T-helper 2 cell treated with Interferon-gamma antibody and Interleukin-4, amounts not matched to agents 5 μg/mL and 100 μg/mL, for 36 hours (primary cell): ENCODE data around the gene CCDC69.
"Not testable (repeated sequence)": the region's sequence is repeated elsewhere in the genome, so short reads cannot be mapped to it uniquely, and the experiment has no call there.

Source experiments
- DNase-seq: peaks from one replicate; pipeline ENCODE4 v3.0.0; 2021; ENCODE audit warnings: low spot score
- H3K27ac Mint-ChIP-seq: one replicate; pipeline ENCODE4 v1.8.0; 2021; ENCODE audit warnings: mild to moderate bottlenecking, mixed read lengths
- H3K27me3 Mint-ChIP-seq: one replicate; pipeline ENCODE4 v1.8.0; 2021; ENCODE audit warnings: low read depth, mixed read lengths
- H3K36me3 Mint-ChIP-seq: one replicate; pipeline ENCODE4 v1.8.0; 2021; ENCODE audit warnings: low read depth, mixed read lengths
- H3K4me1 Mint-ChIP-seq: one replicate; pipeline ENCODE4 v1.8.0; 2021; ENCODE audit warnings: low read depth, mixed read lengths
- H3K4me3 Mint-ChIP-seq: one replicate; pipeline ENCODE4 v1.8.0; 2022; ENCODE audit warnings: mild to moderate bottlenecking, moderate library complexity, mixed read lengths
- H3K9me3 Mint-ChIP-seq: one replicate; pipeline ENCODE4 v1.8.0; 2021; ENCODE audit warnings: mixed read lengths

Gene CCDC69

DNA sequence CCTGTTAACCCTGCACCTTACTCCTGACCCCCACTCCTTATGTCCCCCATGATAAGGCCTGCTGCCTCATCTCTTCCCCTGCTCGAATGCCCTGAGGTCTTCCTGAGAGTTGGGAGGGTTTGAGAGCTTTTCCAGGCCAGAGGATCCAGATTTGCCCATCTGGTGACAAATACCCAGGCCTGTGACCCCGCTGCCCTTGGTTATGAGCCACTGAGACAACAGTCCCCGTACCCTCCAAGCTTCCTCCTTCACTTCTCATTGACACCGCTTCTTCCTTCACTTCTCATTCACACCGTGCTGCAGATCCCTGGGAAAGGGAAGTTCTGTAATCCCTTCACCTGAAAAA lies 29.7 kb upstream of the CCDC69 start:
- no peak for DNase-seq
- no peaks in the 10 kb centered on the region for H3K36me3 Mint-ChIP-seq
- H3K9me3 Mint-ChIP-seq = no peaks in the 10 kb centered on the region
- H3K4me3 Mint-ChIP-seq = peak overlapping the region; percentile 94
- peaks cover 51% of the 10 kb centered on the region for H3K4me1 Mint-ChIP-seq
- peak overlapping the region; percentile 90 for H3K27ac Mint-ChIP-seq
- H3K27me3 Mint-ChIP-seq = no peaks in the 10 kb centered on the region

DNA sequence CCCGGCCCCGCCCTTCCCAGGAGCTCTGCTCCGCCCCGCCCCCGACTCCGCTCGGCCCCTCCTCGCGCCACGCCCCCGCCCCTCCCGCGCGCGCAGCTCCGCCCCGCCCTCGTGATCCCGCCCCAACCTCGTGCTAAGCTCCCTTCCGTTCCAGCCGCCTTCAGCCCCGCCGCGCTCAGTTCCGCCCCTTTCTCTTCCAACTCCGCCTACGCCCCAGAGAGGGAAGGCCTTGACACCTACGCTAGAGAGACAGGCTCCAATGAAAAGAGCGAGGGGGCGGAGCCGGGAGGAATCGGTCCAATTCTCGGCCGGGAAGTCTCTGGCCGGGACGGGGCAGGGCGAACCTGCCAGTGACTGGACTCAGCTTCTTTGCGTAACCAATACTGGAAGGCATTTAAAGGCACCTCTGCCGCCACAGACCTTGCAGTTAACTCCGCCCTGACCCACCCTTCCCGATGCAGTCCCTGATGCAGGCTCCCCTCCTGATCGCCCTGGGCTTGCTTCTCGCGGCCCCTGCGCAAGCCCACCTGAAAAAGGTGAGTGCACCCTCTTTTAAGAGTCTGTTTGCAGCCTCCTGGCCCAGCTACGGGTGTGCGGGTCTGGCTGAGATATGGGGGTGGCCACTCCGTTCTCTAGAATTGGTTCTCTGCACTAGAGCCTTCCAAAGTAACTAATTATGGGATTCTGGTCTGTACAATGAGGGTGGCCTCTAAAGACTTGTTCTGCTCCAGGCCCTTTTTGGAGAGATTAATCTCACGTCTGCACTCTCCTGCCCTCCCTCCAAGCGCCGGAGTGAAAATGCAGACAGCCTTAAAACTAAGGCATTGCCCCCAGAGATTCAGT lies 29.1 kb upstream of the CCDC69 start, which contains the start of gene GM2A:
GM2A (plus strand) TSS at position 424 of the 843 bp plus-strand sequence; CDS start at position 456, 32 bp downstream.
- Mint-ChIP-seq H3K27ac (peak within 1 kb of the TSS; percentile 90), H3K4me3 (peak within 1 kb of the TSS; percentile 94), H3K9me3 (no peaks in the 10 kb centered on the region), H3K4me1 (peaks cover 51% of the 10 kb centered on the region), H3K27me3 (no peaks in the 10 kb centered on the region), H3K36me3 (no peaks in the 10 kb centered on the region)
- peak; percentile 99 for DNase-seq

DNA sequence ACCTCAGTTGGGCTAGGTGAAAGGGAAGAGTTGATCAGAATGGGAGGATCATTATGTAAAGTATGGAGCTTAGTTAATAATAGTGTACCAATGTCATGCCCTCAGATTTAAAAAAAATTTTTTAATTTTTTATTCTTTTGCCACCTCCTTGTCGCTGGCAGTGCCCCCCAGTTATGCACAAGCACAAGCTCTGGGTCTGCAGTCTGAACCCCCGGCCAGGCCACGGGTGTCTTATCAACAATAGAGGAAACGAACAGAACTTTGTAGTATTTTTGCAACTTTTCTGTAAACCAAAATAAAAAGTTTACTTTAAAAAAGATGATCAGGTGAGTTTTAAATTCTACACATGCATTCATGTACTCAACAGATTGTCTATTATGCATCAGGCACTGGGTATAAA lies 27.7 kb upstream of the CCDC69 start:
- peak overlapping the region; percentile 94 for H3K4me3 Mint-ChIP-seq
- no peaks in the 10 kb centered on the region for H3K36me3 Mint-ChIP-seq
- H3K9me3 Mint-ChIP-seq = no peaks in the 10 kb centered on the region
- no peak for DNase-seq
- H3K4me1 Mint-ChIP-seq = peaks cover 40% of the 10 kb centered on the region
- H3K27ac Mint-ChIP-seq = peak overlapping the region; percentile 90
- H3K27me3 Mint-ChIP-seq = no peaks in the 10 kb centered on the region

DNA sequence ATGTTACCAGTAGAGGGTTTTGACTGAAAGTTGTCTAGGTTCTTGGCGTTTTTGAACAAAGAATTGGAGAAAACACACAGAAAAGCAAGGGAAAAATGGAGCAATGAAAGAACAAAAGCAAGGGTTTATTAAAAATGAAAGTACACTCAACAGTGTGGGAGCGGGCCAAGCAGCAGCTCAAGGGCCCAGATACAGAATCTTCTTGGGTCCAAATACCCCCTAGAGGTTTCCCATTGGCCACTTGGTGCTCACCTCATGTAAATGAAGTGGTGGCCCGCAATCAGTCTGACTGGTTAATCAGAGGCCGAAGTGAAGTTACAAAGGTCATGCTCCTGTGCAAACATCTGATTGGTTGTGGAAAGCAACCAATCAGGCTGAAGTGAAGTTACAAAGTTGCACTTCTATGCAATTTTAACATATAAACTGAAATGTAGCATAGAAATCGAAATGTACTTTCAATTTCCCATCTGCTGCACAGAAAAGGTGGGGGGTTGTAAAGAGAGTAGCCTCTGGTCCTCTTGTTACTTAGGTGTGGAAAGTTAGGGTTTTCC lies 27.2 kb upstream of the CCDC69 start:
- H3K36me3 Mint-ChIP-seq = no peaks in the 10 kb centered on the region
- DNase-seq = peak; percentile 48

DNA sequence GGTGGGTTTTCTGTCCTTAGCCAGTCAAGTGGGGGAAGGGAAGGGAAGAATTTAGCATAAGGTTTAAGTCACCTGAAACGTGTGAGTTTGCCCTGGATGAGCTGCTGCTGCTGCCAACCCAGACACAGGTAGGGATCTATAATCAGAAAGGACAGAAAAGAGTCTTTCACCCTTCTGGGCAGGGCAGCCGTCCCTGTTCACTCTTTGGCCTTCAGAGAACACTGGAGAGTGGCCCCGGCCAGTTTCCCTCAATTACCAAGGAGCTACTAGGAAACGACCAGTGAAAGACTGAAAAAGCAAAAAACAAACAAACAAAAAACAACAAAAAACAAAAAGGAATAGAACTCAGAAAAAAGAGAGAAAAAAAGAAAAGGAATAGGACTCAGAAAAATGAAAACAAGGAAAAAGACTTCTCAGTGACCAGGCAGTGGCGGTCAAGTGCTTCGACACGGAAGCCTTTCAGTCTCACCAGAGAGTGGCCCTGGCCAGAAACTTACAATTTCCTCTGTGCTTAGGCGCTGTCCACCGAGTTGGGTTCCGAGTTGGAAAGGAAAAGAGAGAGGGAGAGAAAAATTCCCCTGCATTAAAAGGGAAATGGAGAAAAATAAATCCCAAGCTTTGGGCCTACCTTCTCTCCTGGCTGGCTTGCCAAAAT lies 26.6 kb upstream of the CCDC69 start:
- Mint-ChIP-seq H3K27ac (peak overlapping the region; percentile 83), H3K27me3 (no peaks in the 10 kb centered on the region), H3K4me1 (peaks cover 35% of the 10 kb centered on the region)

More for the DNA sequence above, 27.2 kb upstream of the CCDC69 start:
- Mint-ChIP-seq H3K27me3 (no peaks in the 10 kb centered on the region), H3K27ac (peak overlapping the region; percentile 83), H3K4me1 (peaks cover 40% of the 10 kb centered on the region), H3K9me3 (no peaks in the 10 kb centered on the region), H3K4me3 (peak overlapping the region; percentile 94)

DNA sequence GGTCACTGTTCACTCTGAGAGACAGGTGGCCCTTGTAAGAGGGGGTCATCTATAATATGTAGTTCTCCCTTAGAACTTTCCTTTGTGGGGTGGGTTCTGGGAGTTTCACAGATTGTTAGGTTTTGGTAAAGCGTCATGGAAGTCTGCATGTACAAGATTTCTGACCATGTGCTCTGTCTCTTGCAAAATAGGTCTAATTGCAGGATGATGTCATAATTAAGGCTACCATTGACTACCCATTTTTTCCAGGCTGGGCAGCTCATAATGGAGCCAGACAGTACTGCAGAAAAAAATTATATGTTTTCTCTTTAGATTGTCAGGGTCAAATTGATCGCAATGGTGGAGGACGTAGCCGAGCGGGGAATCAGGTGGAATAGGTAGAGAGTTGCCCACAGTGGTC lies 25.4 kb upstream of the CCDC69 start:
- Mint-ChIP-seq H3K36me3 (no peaks in the 10 kb centered on the region), H3K4me3 (no peak overlapping the region), H3K27me3 (no peaks in the 10 kb centered on the region), H3K27ac (no peak overlapping the region), H3K4me1 (peaks cover 30% of the 10 kb centered on the region), H3K9me3 (no peaks in the 10 kb centered on the region)
- no peak for DNase-seq

More for the DNA sequence above, 26.6 kb upstream of the CCDC69 start:
- Mint-ChIP-seq H3K4me3 (peak overlapping the region; percentile 94), H3K36me3 (no peaks in the 10 kb centered on the region), H3K9me3 (no peaks in the 10 kb centered on the region)
- DNase-seq = no peak

DNA sequence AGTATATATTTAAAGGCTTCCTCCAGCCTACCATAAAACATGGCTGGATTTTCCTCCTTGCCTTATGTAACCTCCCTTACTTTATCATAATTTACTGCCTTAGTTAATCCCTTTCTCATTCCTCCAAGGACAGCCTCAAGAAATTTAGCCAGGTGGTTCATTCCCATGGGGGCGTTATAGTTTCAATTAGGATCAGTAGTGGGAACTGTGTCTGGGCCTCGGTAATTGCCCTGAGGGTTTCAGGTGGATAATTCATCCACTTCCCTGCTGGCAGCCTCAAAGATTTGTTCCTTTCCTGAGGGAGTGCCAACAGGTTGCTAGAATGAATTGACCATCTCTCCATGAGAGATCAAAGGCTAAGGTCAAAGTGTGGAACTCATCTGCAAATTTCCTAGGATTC lies 24.8 kb upstream of the CCDC69 start:
- no peaks in the 10 kb centered on the region for H3K36me3 Mint-ChIP-seq
- no peak overlapping the region for H3K4me3 Mint-ChIP-seq
- no peaks in the 10 kb centered on the region for H3K27me3 Mint-ChIP-seq
- no peak for DNase-seq
- H3K9me3 Mint-ChIP-seq = no peaks in the 10 kb centered on the region
- peaks cover 31% of the 10 kb centered on the region for H3K4me1 Mint-ChIP-seq
- no peak overlapping the region for H3K27ac Mint-ChIP-seq

DNA sequence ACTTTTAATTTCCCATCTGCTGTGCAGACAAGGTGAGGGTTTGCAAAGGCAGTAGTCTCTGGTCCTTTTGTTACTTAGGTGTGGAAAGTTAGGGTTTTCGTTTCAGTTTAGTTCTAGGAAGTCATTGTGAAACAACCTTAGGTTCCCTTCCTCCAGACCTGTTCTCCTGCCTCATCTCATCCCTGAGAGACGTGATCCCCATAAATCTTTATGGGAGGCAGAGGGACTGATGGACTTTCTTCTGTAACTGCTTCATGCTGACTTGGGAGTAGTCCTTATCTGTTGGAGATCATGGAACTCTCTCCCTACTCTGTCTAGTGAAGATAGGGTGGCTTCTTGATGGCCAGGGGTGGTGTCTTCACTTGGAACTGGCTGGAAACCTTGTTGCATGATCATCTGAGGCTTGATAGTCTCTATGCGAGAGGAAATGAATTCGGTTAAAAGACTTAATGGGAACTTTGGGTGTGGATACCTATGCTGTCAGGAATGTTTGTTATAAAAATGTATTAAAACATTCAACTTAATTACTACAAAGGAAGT lies 21.9 kb upstream of the CCDC69 start:
- Mint-ChIP-seq H3K27ac (no peak overlapping the region), H3K9me3 (no peaks in the 10 kb centered on the region), H3K36me3 (no peaks in the 10 kb centered on the region), H3K27me3 (no peaks in the 10 kb centered on the region), H3K4me1 (peaks cover 20% of the 10 kb centered on the region), H3K4me3 (no peak overlapping the region)
- no peak for DNase-seq

DNA sequence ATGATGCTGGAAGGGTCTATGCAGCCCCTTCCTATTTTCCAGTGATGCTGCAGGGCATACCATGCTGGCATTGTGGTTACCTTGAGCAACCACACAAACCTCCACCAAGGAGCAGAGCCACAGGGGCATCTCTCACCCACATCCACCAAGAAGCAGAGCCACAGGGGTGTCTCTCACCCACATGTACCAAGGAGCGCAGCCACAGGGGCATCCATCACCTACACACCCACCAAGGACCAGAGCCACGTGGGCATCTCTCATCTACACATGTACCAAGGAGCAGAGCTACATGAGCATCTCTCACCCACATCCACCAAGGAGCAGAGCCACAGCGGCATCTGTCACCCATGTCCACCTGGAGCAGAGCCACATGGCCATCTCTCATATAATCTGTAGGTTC lies 20.3 kb upstream of the CCDC69 start:
- no peak for DNase-seq
- Mint-ChIP-seq H3K4me1 (peaks cover 17% of the 10 kb centered on the region), H3K9me3 (no peaks in the 10 kb centered on the region), H3K4me3 (no peak overlapping the region), H3K27me3 (no peaks in the 10 kb centered on the region), H3K36me3 (no peaks in the 10 kb centered on the region), H3K27ac (no peak overlapping the region)

DNA sequence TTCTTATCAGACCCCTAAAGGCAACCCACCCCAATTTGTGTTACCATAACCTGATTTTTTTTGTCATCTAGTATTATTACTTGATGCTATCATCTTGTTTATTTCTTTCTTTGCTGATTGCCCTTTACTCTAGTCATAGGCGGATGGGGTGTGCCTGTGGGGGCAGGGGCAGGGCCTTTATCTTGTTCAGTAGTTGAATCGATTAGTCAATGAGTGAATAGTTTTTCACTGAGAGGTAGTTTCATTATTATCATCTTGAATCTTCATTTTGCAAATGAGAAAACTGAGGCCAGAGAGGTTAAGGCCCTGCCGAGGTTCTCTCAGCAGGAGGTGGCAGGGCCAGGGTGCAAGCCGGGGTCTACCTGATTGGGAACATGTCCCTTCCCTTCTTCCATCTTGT lies 19.7 kb upstream of the CCDC69 start:
- Mint-ChIP-seq H3K27ac (no peak overlapping the region), H3K4me3 (no peak overlapping the region), H3K9me3 (no peaks in the 10 kb centered on the region), H3K4me1 (peaks cover 18% of the 10 kb centered on the region), H3K36me3 (no peaks in the 10 kb centered on the region), H3K27me3 (no peaks in the 10 kb centered on the region)
- no peak for DNase-seq

DNA sequence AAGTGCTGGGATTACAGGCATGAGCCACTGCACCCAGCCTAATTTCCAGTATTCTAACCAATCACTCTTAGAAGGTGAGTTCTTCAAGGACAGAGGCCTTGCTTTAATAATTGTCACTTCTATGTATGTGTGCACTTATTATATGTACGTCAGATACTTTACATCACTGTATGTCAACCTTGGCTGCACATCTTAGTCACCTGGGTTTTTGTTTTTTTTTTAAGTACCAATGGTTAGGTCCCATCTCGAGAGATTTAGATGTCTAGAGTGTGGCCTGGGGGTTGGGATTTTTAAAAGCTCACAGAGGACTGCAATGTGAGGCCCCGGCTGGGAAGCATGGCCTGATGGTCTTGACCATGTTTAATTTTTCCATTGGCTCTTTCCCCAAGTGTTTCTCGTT lies 19.2 kb upstream of the CCDC69 start:
- no peaks in the 10 kb centered on the region for H3K36me3 Mint-ChIP-seq
- H3K27me3 Mint-ChIP-seq = no peaks in the 10 kb centered on the region
- no peaks in the 10 kb centered on the region for H3K9me3 Mint-ChIP-seq
- no peak for DNase-seq
- H3K4me1 Mint-ChIP-seq = peaks cover 18% of the 10 kb centered on the region
- no peak overlapping the region for H3K4me3 Mint-ChIP-seq
- H3K27ac Mint-ChIP-seq = no peak overlapping the region

DNA sequence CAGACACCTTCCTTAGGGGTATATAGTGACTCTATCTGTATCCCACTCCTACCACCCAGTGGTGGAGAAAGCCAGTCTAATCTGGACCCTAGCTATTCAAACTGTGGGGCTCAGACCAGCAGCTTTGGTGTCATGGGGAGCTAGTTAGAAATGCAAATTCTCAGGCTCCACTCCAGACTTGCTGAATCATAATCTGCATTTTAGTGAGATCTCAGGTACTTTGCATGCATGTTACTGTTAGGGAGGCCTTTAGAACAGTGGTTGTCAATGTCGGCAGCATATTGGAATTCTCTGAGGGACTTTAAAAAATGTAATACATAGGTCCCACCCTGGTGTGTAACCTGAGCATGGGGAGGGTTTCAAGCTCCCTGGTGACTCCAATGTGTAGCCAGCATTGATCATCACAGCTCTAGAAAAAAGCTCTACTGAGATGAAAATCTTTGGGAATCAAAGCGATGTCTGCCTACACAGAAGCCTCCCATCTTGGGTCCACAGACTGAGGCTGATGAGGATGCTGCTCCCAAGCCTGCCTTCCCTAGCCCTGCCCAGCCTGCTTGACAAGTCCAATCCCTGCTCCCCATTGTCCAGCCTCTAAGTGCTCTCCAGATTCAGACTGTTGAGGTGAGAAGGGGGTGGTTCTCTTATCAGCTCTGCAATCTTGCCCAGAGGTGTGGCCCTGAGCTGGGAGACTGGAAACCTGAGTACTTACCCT lies 17.2 kb upstream of the CCDC69 start:
- peaks cover 22% of the 10 kb centered on the region for H3K4me1 Mint-ChIP-seq
- no peak for DNase-seq
- H3K27me3 Mint-ChIP-seq = no peaks in the 10 kb centered on the region
- no peaks in the 10 kb centered on the region for H3K9me3 Mint-ChIP-seq
- H3K27ac Mint-ChIP-seq = no peak overlapping the region
- H3K36me3 Mint-ChIP-seq = no peaks in the 10 kb centered on the region
- H3K4me3 Mint-ChIP-seq = no peak overlapping the region

DNA sequence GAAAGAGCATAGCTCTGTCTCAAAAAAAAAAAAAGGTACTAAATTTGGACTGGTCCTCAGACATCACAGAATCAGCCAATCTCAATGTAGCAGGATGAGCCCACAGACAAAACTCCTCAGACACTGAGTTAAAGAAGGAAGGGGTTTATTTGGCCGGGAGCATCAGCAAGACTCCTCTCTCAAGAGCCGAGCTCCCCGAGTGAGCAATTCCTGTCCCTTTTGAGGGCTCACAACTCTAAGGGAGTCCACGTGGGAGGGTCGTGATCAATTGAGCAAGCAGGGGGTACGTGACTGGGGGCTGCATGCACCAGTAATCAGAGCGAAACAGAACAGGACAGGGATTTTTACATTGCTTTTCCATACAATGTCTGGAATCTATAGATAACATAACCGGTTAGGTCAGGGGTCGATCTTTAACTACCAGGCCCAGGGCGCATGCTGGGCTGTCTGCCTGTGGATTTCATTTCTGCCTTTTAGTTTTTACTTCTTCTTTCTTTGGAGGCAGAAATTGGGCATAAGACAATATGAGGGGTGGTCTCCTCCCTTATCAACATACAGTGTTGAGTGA lies 16.5 kb upstream of the CCDC69 start:
- DNase-seq, H3K27me3 Mint-ChIP-seq, H3K4me3 Mint-ChIP-seq, H3K27ac Mint-ChIP-seq, H3K36me3 Mint-ChIP-seq, H3K9me3 Mint-ChIP-seq: not testable (repeated sequence)
- peaks cover 24% of the 10 kb centered on the region for H3K4me1 Mint-ChIP-seq
